Endothelial cell of umbilical vein (primary cell): ENCODE data around the gene BRSK2. TPM values are rescaled to one million over a fixed set of nuclear protein-coding genes. Genes with fewer than 3 reads are reported as not detected.

ENCODE experiments used
- BruUV-seq: library from RNA; stranded (reverse); fragments of 400-500 nt; replicated peaks from 2 replicates; lab custom pipeline; 2021; lab: Mats Ljungman, UMichigan
- CTCF ChIA-PET: fragments of 300-600, 350-600 bp; sonication (Branson Sonifier 250); formaldehyde crosslinking; loops from one replicate; lab custom pipeline; 2021; ENCODE audit warnings: antibody characterized with exemption, inconsistent platforms; lab: Charles Lee
- POLR2A ChIA-PET: fragments of 300-600, 350-600 bp; sonication (Branson Sonifier 250); formaldehyde crosslinking; loops from one replicate; lab custom pipeline; 2021; ENCODE audit warnings: antibody characterized with exemption, inconsistent platforms; lab: Charles Lee
- DNase-seq: peaks from one replicate; pipeline ENCODE4 v3.0.0-alpha.2; 2011; ENCODE audit warnings: low read depth, low spot score
- FAIRE-seq: peaks from 2 replicates; lab custom pipeline; 2011; peaks lifted over from hg19 to GRCh38; lab: Jason Lieb, UNC
- H2AFZ ChIP-seq: 2 replicates; pipeline ENCODE4 v1.6.0; 2012; ENCODE audit warnings: low read depth, low read length, control low read depth, inconsistent platforms
- H3K27ac ChIP-seq: 2 replicates; pipeline ENCODE4 v1.5.1; 2011; ENCODE audit warnings: low read depth, mild to moderate bottlenecking, control low read depth, low read length, moderate library complexity; ENCODE audit not compliant: insufficient read depth
- H3K27me3 ChIP-seq, 2 experiments: 2 replicates each; pipeline versions ENCODE4 v1.6.0 to v1.6.1; 2011; ENCODE audit warnings: low read length in 2 of 2, mixed read lengths in 1 of 2; ENCODE audit not compliant: control insufficient read depth in 2 of 2, insufficient read depth in 2 of 2
- H3K36me3 ChIP-seq, 2 experiments: 2 replicates in 1 of 2; 3 replicates in 1 of 2; pipeline ENCODE4 v1.5.1; 2011; ENCODE audit warnings: low read length in 2 of 2, mild to moderate bottlenecking in 1 of 2, moderate library complexity in 1 of 2; ENCODE audit not compliant: control insufficient read depth in 2 of 2, insufficient read depth in 2 of 2; ENCODE audit errors: extremely low read depth in 1 of 2
- H3K4me1 ChIP-seq: 3 replicates; pipeline ENCODE4 v1.5.1; 2011; ENCODE audit warnings: mild to moderate bottlenecking, low read length; ENCODE audit not compliant: control insufficient read depth, insufficient read depth; ENCODE audit errors: extremely low read depth
- H3K4me2 ChIP-seq: 2 replicates; pipeline ENCODE4 v1.6.1; 2011; ENCODE audit warnings: low read length, control low read depth, mixed read lengths; ENCODE audit not compliant: insufficient read depth
- H3K4me3 ChIP-seq, 3 experiments: fragments of 200-600 bp in 1 of 3; sonication (generic), shearing (Covaris generic) in 1 of 3; replicated peaks in 1 of 3; 2 replicates each; pipeline ENCODE4 v1.5.1; 2011 to 2016; ENCODE audit warnings: control low read depth in 3 of 3, low read length in 3 of 3, mild to moderate bottlenecking in 2 of 3, inconsistent platforms in 1 of 3, low read depth in 1 of 3, moderate library complexity in 1 of 3; ENCODE audit not compliant: insufficient read depth in 1 of 3
- H3K79me2 ChIP-seq: 2 replicates; pipeline ENCODE4 v1.6.0; 2012; ENCODE audit warnings: low read length, inconsistent platforms; ENCODE audit not compliant: control insufficient read depth, insufficient read depth
- H3K9ac ChIP-seq: replicated peaks from 2 replicates; pipeline ENCODE3; 2011; ENCODE audit warnings: low read length, control low read depth; ENCODE audit not compliant: insufficient read depth; ENCODE audit errors: extremely low read depth
- H3K9me1 ChIP-seq: replicated peaks from 3 replicates; pipeline ENCODE4 v1.6.0; 2011; ENCODE audit warnings: mild to moderate bottlenecking, low read length; ENCODE audit not compliant: control insufficient read depth, insufficient read depth; ENCODE audit errors: extremely low read depth
- H3K9me3 ChIP-seq: replicated peaks from 2 replicates; pipeline ENCODE4 v1.5.1; 2012; ENCODE audit warnings: low read length, inconsistent platforms; ENCODE audit not compliant: control insufficient read depth, insufficient read depth
- H4K20me1 ChIP-seq: replicated peaks from 2 replicates; pipeline ENCODE3; 2011; ENCODE audit warnings: mild to moderate bottlenecking, low read length; ENCODE audit not compliant: control insufficient read depth, insufficient read depth; ENCODE audit errors: extremely low read depth
- CTCF ChIP-seq, 2 donors: IDR thresholded peaks; 1 replicate in 1 of 2; 2 replicates in 1 of 2; pipeline ENCODE4 v1.5.1; 2011; ENCODE audit warnings: low read length in 2 of 2, mild to moderate bottlenecking in 2 of 2, moderate library complexity in 2 of 2, control low read depth in 1 of 2, inconsistent platforms in 1 of 2, low read depth in 1 of 2; ENCODE audit not compliant: insufficient read depth in 1 of 2; ENCODE audit errors: extremely low read depth in 1 of 2
- EZH2 ChIP-seq: IDR thresholded peaks from 2 replicates; pipeline ENCODE4 v1.6.1; 2012; ENCODE audit warnings: borderline replicate concordance, low read depth, mild to moderate bottlenecking, moderate library complexity, low read length, inconsistent platforms; ENCODE audit not compliant: severe bottlenecking
- FOS ChIP-seq: IDR thresholded peaks from 2 replicates; pipeline ENCODE4 v1.6.1; 2011; ENCODE audit warnings: mild to moderate bottlenecking, low read length, moderate library complexity, borderline replicate concordance; ENCODE audit not compliant: insufficient read depth
- GATA2 ChIP-seq: IDR thresholded peaks from 2 replicates; pipeline ENCODE4 v1.7.0; 2011; ENCODE audit warnings: low read depth, mild to moderate bottlenecking, moderate library complexity, mixed read lengths, low read length; ENCODE audit not compliant: insufficient read length, insufficient read depth
- MYC ChIP-seq: IDR thresholded peaks from one replicate; pipeline ENCODE4 v1.6.1; 2011; ENCODE audit warnings: mild to moderate bottlenecking, low read depth, low read length
- POLR2A ChIP-seq: IDR thresholded peaks from 2 replicates; pipeline ENCODE4 v1.6.1; 2012; ENCODE audit warnings: low read depth, mild to moderate bottlenecking, control low read depth, low read length
- POLR2AphosphoS5 ChIP-seq: IDR thresholded peaks from 2 replicates; pipeline ENCODE4 v1.6.1; 2012; ENCODE audit warnings: low read depth, mild to moderate bottlenecking, control low read depth, low read length, moderate library complexity; ENCODE audit not compliant: insufficient read depth
- dilution Hi-C: fragments of 300-500 bp; cut with MboI; formaldehyde crosslinking; loops from one replicate; pipeline ENCODE4 v1.15.0; 2019; ENCODE audit warnings: low sequenced_read_pairs; ENCODE audit not compliant: extremely low pct_ligation_motif_present
- intact Hi-C: fragments of 100-400 bp; cut with micrococcal nuclease; formaldehyde crosslinking; loops from one replicate; pipeline ENCODE4 v1.10.0; 2022
- polyA plus RNA-seq, 4 experiments: library from polyadenylated mRNA; depleted of rRNA in 3 of 4; stranded (reverse) in 3 of 4; unstranded in 1 of 4; fragments of >200 nt; gene quantifications; 2 replicates each; pipeline versions ENCODE4 v1.2.1 to v1.2.3, GENCODE V29; 2011 to 2012; ENCODE audit warnings: missing spikeins in 1 of 4
- total RNA-seq: library from RNA; stranded (reverse); gene quantifications from 2 replicates; pipeline ENCODE4 v1.2.3, GENCODE V29; 2021
- TF ChIP-seq, protein P1 (sequence below): IDR thresholded peaks from 2 replicates; pipeline ENCODE4 v1.6.1; 2011; ENCODE audit not compliant: insufficient read depth, insufficient read length

Gene BRSK2
- total and polyA plus RNA-seq, 2 donors (not counting 3 experiments of a cell fraction or from before 2014, with no cell fraction given): 0.08 to 0.20 TPM

DNA sequence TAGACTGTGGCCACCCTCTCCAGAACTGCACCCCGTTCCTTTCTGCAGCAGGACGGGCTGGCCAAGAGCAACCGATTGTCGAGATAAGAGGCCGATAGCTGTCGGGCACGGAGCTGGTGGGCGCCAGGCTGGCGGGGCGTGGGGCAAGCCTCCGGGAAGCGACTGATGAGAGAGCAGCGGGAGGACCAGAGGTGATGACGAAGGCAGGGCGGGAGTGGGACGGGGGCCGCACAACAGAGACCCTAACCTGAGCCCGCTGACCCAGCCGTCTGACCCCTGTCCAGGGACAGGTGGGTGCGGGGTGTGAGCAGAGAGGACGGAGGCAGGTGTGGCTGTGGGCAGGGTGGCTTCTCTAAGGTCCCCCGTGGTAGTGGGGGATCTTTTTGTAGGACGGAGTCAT lies 7.3 kb upstream of the BRSK2 start:
- TF ChIP-seq EZH2 (no peak), MYC (no peak), GATA2 (no peak), POLR2AphosphoS5 (no peak), FOS (no peak), CTCF (IDR thresholded peaks at IDR 0.05; ENCODE audit: extremely low read depth in 1 of 2, insufficient read depth in 1 of 2, low read depth in 1 of 2, low read length in 2 of 2) (no peak), POLR2A (no peak)
- TF ChIP-seq, protein P1, sequence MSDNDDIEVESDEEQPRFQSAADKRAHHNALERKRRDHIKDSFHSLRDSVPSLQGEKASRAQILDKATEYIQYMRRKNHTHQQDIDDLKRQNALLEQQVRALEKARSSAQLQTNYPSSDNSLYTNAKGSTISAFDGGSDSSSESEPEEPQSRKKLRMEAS: no peak
- no peaks in the 10 kb centered on the region for H3K79me2 ChIP-seq
- no TSS peak for BruUV-seq
- DNase-seq: no peak
- dilution Hi-C loops: no loop called here
- H3K9me3 ChIP-seq: no peaks in the 10 kb centered on the region
- no peaks in the 10 kb centered on the region for H3K27me3 ChIP-seq
- H3K9ac ChIP-seq: no peak overlapping the region
- CTCF ChIA-PET: interaction anchor here (0.7 kb wide), 1 partner anchor 14 kb away, joined by 3 read pairs; no protein-coding TSS in a partner anchor
- FAIRE-seq: no peak
- H3K36me3 ChIP-seq: no peaks in the 10 kb centered on the region
- POLR2A ChIA-PET: no interaction called here
- H2AFZ ChIP-seq: no peak overlapping the region
- no peaks in the 10 kb centered on the region for H3K4me1 ChIP-seq
- no peaks in the 10 kb centered on the region for H3K9me1 ChIP-seq
- H3K4me3 ChIP-seq: no peak overlapping the region
- H4K20me1 ChIP-seq: no peaks in the 10 kb centered on the region
- no peak overlapping the region for H3K27ac ChIP-seq
- no peak overlapping the region for H3K4me2 ChIP-seq
- intact Hi-C loops: loop anchor here (2.0 to 10.0 kb wide), 3 partner anchors 46 to 132 kb away; partner anchors contain the start of gene TOLLIP
